ENCODE results near the gene TMPRSS3. TPM values are rescaled to one million over a fixed set of nuclear protein-coding genes. Genes with fewer than 3 reads are reported as not detected.

The TMPRSS3 gene
- total RNA-seq, 1 donor from 2014 or later: not detected

- no peak for DNase-seq (ENCODE audit: low spot score in 2 of 2, unreplicated experiment in 2 of 2)
- no peak overlapping the region for H3K27ac Mint-ChIP-seq
- H3K27me3 Mint-ChIP-seq (ENCODE audit: low read depth): peaks cover 10% of the 10 kb centered on the region
- peaks cover 4% of the 10 kb centered on the region for H3K4me1 Mint-ChIP-seq
- TF ChIP-seq, protein P1, sequence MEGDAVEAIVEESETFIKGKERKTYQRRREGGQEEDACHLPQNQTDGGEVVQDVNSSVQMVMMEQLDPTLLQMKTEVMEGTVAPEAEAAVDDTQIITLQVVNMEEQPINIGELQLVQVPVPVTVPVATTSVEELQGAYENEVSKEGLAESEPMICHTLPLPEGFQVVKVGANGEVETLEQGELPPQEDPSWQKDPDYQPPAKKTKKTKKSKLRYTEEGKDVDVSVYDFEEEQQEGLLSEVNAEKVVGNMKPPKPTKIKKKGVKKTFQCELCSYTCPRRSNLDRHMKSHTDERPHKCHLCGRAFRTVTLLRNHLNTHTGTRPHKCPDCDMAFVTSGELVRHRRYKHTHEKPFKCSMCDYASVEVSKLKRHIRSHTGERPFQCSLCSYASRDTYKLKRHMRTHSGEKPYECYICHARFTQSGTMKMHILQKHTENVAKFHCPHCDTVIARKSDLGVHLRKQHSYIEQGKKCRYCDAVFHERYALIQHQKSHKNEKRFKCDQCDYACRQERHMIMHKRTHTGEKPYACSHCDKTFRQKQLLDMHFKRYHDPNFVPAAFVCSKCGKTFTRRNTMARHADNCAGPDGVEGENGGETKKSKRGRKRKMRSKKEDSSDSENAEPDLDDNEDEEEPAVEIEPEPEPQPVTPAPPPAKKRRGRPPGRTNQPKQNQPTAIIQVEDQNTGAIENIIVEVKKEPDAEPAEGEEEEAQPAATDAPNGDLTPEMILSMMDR (IDR thresholded peaks at IDR 0.05; ENCODE audit: unreplicated experiment): no peak
- no peak overlapping the region for H3K4me3 Mint-ChIP-seq
- H3K36me3 Mint-ChIP-seq: no peaks in the 10 kb centered on the region
- H3K9me3 Mint-ChIP-seq: no peaks in the 10 kb centered on the region
These were observed 11.0 kb upstream of the TMPRSS3 start for GRCh38 chr21:42406866-42407265.

- Mint-ChIP-seq H3K36me3 (no peaks in the 10 kb centered on the region), H3K4me1 (peaks cover 4% of the 10 kb centered on the region), H3K9me3 (no peaks in the 10 kb centered on the region), H3K27me3 (ENCODE audit: low read depth) (peaks cover 10% of the 10 kb centered on the region), H3K4me3 (no peak overlapping the region), H3K27ac (no peak overlapping the region)
- TF ChIP-seq, protein P1 (IDR thresholded peaks at IDR 0.05; ENCODE audit: unreplicated experiment): no peak
- no peak for DNase-seq (ENCODE audit: low spot score in 2 of 2, unreplicated experiment in 2 of 2)
These were observed 10.4 kb upstream of the TMPRSS3 start for GRCh38 chr21:42406201-42406621.

GRCh38 chr21:42405064-42406013, 9.5 kb upstream of the TMPRSS3 start:
- Mint-ChIP-seq H3K4me1 (peaks cover 4% of the 10 kb centered on the region), H3K27ac (no peak overlapping the region)
- TF ChIP-seq, protein P1 (IDR thresholded peaks at IDR 0.05; ENCODE audit: unreplicated experiment): no peak

GRCh38 chr21:42404539-42404938, 8.7 kb upstream of the TMPRSS3 start:
- H3K9me3 Mint-ChIP-seq: no peaks in the 10 kb centered on the region

More at GRCh38 chr21:42405064-42406013, 9.5 kb upstream of the TMPRSS3 start:
- no peaks in the 10 kb centered on the region for H3K9me3 Mint-ChIP-seq
- DNase-seq (ENCODE audit: low spot score in 2 of 2, unreplicated experiment in 2 of 2): no peak
- H3K4me3 Mint-ChIP-seq: no peak overlapping the region
- no peaks in the 10 kb centered on the region for H3K36me3 Mint-ChIP-seq
- peaks cover 10% of the 10 kb centered on the region for H3K27me3 Mint-ChIP-seq (ENCODE audit: low read depth)

GRCh38 chr21:42403611-42404231, 7.9 kb upstream of the TMPRSS3 start, which contains the start of gene UBASH3A:
Gene UBASH3A (plus strand): TSS chr21:42403902. CDS start chr21:42403946, 44 bp downstream.
- no peak for DNase-seq (ENCODE audit: low spot score in 2 of 2, unreplicated experiment in 2 of 2)
- no peak within 1 kb of the TSS for H3K27ac Mint-ChIP-seq
- no peak within 1 kb of the TSS for H3K4me3 Mint-ChIP-seq
- no peaks in the 10 kb centered on the region for H3K36me3 Mint-ChIP-seq
- no peaks in the 10 kb centered on the region for H3K9me3 Mint-ChIP-seq
- TF ChIP-seq, protein P1 (IDR thresholded peaks at IDR 0.05; ENCODE audit: unreplicated experiment): no peak
- peaks cover 6% of the 10 kb centered on the region for H3K27me3 Mint-ChIP-seq (ENCODE audit: low read depth)
- H3K4me1 Mint-ChIP-seq: peaks cover 4% of the 10 kb centered on the region

More at GRCh38 chr21:42404539-42404938, 8.7 kb upstream of the TMPRSS3 start:
- Mint-ChIP-seq H3K4me3 (no peak overlapping the region), H3K27ac (no peak overlapping the region), H3K27me3 (ENCODE audit: low read depth) (peaks cover 6% of the 10 kb centered on the region), H3K36me3 (no peaks in the 10 kb centered on the region), H3K4me1 (peaks cover 4% of the 10 kb centered on the region)
- no peak for DNase-seq (ENCODE audit: low spot score in 2 of 2, unreplicated experiment in 2 of 2)
- TF ChIP-seq, protein P1 (IDR thresholded peaks at IDR 0.05; ENCODE audit: unreplicated experiment): no peak
